GM19025 (cell line): ENCODE data around the gene CAP1.
"Not testable (repeated sequence)": the region's sequence is repeated elsewhere in the genome, so short reads cannot be mapped to it uniquely, and the experiment has no call there.

Experiments used
- ATAC-seq: cut with Tn5 transposase; IDR thresholded peaks from one replicate; pipeline ENCODE4 v1.9.1; 2021; ENCODE audit warnings: mild to moderate bottlenecking, low read depth, moderate library complexity; ENCODE audit not compliant: unreplicated experiment

CAP1 gene

GRCh38 chr1:40058097-40058452 lies 17.5 kb downstream of the CAP1 start:
- no peak for ATAC-seq

- ATAC-seq, result no peak
Observed at GRCh38 chr1:40058453-40059337, 18.2 kb downstream of the CAP1 start.

DNA sequence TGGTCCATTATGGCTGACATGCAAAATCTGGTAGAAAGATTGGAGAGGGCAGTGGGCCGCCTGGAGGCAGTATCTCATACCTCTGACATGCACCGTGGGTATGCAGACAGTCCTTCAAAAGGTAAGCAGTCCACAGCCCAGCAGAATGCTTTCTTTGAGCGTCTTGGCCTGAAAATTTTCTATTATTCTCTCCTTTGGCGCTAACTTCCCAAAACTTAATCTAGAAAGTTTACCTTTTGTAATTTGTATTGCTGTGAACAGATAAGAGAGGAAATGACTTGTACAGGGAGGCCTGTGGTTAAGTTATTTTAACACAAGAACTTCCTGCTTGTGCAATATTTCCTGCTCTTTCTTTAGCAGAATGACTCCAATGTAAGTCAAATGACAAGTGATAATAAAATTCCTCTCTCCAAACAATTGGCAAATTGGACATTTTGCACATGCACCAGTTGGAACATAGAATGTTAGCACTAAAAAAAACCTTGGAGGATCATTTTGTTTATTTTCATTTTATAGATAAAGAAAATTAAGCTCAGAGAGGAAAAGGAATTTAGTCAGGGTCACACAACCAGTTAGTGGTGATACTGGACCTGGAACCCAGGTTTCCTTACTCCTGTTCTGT lies 18.9 kb downstream of the CAP1 start:
- ATAC-seq, result no peak

GRCh38 chr1:40059960-40060750 lies 19.6 kb downstream of the CAP1 start:
- no peak for ATAC-seq

- ATAC-seq, result peak; percentile 69
Observed at GRCh38 chr1:40064797-40065499, 24.4 kb downstream of the CAP1 start.

DNA sequence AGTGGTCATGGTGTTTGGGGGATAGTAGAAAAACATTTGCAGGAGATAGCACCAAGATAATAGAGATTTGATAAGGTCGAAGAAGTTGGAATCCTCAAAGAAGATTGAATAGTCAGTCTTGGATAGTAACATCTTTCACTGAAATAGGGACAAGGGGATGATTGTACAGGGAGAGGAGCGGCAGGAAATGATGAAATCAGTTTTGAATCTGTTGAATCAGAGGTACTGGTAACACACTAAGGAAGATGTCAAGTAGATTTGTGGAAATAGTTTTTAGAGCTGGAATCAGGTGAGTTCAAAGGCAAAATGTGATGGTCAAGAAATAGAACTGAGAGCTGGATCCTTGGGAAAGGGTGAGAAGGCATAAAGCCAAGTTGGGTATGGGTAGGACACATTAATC lies 26.5 kb downstream of the CAP1 start:
- no peak for ATAC-seq

- no peak for ATAC-seq
Observed at GRCh38 chr1:40067851-40068250, 27.3 kb downstream of the CAP1 start.

- no peak for ATAC-seq
Observed at GRCh38 chr1:40072142-40072541, 31.6 kb downstream of the CAP1 start.

- no peak for ATAC-seq
Observed at GRCh38 chr1:40073062-40073461, 32.5 kb downstream of the CAP1 start.

DNA sequence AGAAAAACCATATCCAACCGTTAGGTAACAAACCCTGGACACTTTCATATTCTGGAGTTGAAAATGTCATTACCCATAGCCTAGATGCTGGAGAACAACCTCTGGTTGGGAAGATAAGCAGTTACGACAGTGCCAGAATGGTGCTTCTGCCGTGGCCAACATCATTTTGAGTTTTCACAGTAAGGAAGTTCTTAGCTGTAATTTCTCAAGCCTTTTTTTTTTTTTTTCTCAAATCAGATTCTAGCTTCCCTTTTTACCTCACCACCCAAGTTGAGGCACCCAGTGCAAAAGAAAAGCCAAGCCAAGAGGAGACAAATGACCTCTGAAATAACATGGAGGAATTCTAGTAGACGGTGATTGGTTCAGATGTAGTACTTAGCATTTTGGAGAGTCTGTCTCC lies 34.7 kb downstream of the CAP1 start:
- ATAC-seq, result no peak

GRCh38 chr1:40076895-40077312 lies 36.4 kb downstream of the CAP1 start:
- ATAC-seq, result no peak

DNA sequence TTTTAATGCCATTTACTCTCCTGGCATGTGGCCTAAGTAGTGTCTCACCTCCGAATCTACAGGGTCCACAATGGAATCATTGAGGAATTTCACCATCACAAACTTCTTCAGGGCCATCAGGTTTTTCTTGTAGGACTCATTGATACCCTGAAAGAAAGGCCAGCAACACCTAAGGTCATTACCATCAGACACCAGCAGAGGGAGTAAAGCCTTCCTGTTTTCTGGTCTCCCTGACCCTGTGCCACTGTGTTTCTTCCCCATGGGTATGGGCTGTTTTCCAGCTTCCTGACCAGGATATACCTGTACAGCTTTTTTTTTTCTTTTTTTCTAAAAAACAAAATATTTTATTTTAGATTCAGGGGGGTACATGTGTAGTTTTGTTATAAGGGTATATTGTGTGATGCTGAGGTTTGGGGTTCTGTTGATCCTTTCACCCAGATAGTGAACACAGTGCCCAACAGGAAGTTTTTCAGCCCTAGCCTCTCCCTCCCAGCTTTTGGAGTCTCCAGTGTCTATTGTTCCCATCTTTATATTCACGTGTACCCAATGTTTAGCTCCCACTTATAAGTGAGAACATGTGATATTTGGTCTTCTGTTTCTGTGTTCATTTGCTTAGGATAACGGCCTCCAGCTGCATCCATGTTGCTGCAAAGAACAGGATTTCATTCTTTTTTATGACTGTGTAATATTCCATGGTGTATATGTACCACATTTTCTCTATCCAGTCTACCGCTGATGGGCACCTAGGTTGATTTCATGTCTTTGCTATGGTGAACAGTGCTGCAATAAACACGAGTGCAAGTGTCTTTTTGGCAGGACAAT lies 38.2 kb downstream of the CAP1 start:
- ATAC-seq, result no peak

- no peak for ATAC-seq
Observed at GRCh38 chr1:40079774-40080400, 39.4 kb downstream of the CAP1 start.

DNA sequence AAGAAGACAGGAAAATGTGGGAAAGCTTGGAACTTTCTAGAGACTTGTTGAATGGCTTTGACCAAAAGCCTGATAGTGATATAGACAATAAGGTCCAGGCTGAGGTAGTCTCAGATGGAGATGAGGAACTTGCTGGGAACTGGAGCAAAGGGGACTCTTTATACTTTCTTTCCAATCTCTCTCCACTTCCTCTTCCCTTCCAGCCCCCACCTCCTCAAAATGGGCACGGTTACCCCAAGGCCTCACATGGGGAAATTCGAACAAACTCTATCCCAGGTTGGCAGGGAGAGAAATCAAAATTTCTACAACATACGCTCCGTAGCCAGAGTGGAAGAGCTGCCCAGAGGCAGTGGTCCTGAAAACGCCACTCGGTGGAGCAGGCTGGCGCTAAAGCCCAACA lies 41.3 kb downstream of the CAP1 start:
- ATAC-seq, result no peak

- not testable (repeated sequence) for ATAC-seq
Observed at GRCh38 chr1:40084750-40085149, 44.2 kb downstream of the CAP1 start.

- ATAC-seq, result no peak
Observed at GRCh38 chr1:40090652-40091355, 50.3 kb downstream of the CAP1 start.

GRCh38 chr1:40092241-40092640 lies 51.7 kb downstream of the CAP1 start:
- no peak for ATAC-seq

DNA sequence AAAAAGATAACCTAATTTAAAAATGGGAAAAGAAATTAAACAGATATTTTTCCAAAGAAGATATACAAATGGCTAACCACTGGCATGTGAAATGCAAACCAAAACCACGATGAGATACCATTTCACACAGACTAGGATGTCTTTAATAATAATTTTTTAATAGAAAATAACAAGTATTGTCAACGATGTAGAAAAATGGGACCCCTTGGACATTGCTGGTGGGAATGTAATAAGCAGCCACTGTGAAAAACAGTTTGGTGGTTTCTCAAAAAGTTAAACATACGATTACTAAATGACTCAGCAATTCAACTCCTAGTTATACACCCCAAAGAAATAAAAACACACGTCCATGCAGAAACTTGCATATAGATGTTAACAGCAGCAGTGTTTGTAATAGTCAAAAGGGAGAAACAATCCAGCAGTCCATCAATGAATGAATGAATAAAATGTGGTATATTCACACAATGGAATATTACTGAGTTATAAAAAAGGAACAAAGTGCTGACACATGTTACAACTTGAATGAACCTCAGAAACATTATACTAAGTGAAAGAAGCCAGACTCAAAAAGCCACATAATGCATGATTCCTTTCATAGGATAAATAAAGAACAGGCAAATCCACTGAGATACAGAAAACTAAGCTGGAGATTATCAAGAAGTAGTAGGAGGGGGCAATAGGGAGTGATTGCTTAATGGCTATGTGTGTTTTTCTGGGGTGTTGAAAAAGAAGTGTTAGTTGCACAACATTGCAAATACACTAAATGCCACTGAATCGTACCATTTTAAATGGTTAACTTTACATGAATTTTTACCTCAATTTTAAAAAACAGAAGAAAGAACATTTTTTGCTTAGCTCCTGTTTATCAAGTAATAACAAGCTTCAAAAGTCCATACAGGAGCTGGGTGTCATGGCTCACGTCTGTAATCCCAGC lies 52.4 kb downstream of the CAP1 start:
- no peak for ATAC-seq
